ENCODE data around the gene PGM1. TPM values are rescaled to one million over a fixed set of nuclear protein-coding genes. Genes with fewer than 3 reads are reported as not detected.

PGM1 gene
- total and polyA plus RNA-seq, 2 of the 4 experiments (the other 2 are of a cell fraction): 42.6 to 94.5 TPM

GRCh38 chr1:63569068-63569467 is 24.1 kb upstream of the PGM1 start:
- Histone ChIP-seq H3K9me1 (ENCODE audit: insufficient read depth, low read length) (no peaks in the 10 kb centered on the region), H3K4me1 (ENCODE audit: control insufficient read depth, insufficient read depth, low read length) (no peaks in the 10 kb centered on the region), H3K56ac (ENCODE audit: extremely low read depth, insufficient read depth, low read length) (no peak overlapping the region), H4K8ac (ENCODE audit: low read depth in 2 of 2, low read length in 2 of 2) (no peak overlapping the region), H3K9me3 (ENCODE audit: control insufficient read depth, insufficient read depth, low read length) (no peaks in the 10 kb centered on the region), H3K27me3 (ENCODE audit: control insufficient read depth, insufficient read depth, low read length) (no peaks in the 10 kb centered on the region), H3K18ac (ENCODE audit: low read depth, low read length) (no peak overlapping the region), H3K36me3 (ENCODE audit: control insufficient read depth, insufficient read depth, low read length) (no peaks in the 10 kb centered on the region), H2BK120ac (ENCODE audit: low read depth, low read length) (no peak overlapping the region), H3K27ac (ENCODE audit: insufficient read depth, low read length) (no peak overlapping the region), H3K14ac (replicated peaks; ENCODE audit: low read depth, low read length) (no peak overlapping the region), H3K4me2 (ENCODE audit: low read depth, low read length) (no peak overlapping the region), H3K4ac (ENCODE audit: low read depth, low read length) (no peak overlapping the region), H2BK5ac (ENCODE audit: low read depth, low read length, poor library complexity, severe bottlenecking) (no peak overlapping the region), H3K79me1 (ENCODE audit: low read depth in 1 of 2, low read length in 2 of 2) (no peaks in the 10 kb centered on the region), H2BK15ac (ENCODE audit: low read depth, low read length) (no peak overlapping the region), H3K23ac (ENCODE audit: low read depth, low read length) (no peak overlapping the region), H4K91ac (ENCODE audit: insufficient read depth, low read depth, low read length) (no peak overlapping the region), H3K9ac (ENCODE audit: low read depth, low read length) (no peak overlapping the region), H4K20me1 (ENCODE audit: insufficient read depth, low read length) (no peaks in the 10 kb centered on the region), H4K5ac (ENCODE audit: low read depth, low read length) (no peak overlapping the region), H2BK20ac (ENCODE audit: low read depth, low read length) (no peak overlapping the region), H2AFZ (replicated peaks; ENCODE audit: low read length, poor library complexity) (no peak overlapping the region), H2AK5ac (ENCODE audit: low read depth, low read length) (no peak overlapping the region), H3K4me3 (ENCODE audit: insufficient read depth, low read depth, low read length) (no peak overlapping the region), H2AK9ac (replicated peaks; ENCODE audit: low read depth, low read length, poor library complexity) (no peak overlapping the region)
- POLR2A ChIA-PET (ENCODE audit: unreplicated experiment): no interaction called here
- DNase-seq: no peak
- CTCF ChIA-PET: no interaction called here
- dilution Hi-C loops (cut with HindIII; ENCODE audit: low sequenced_read_pairs, unreplicated experiment) (no loop called here), in situ Hi-C loops (cut with MboI; ENCODE audit: low sequenced_read_pairs) (no loop called here), intact Hi-C loops (cut with micrococcal nuclease) (no loop called here)
- BruUV-seq (replicated peaks): no TSS peak
- no peak for TF ChIP-seq USF2 (IDR thresholded peaks at IDR 0.05; ENCODE audit: low read depth, low read length)
- TF ChIP-seq CEBPB (IDR thresholded peaks at IDR 0.05; ENCODE audit: low read depth, low read length): no peak
- TF ChIP-seq MXI1 (IDR thresholded peaks at IDR 0.05; ENCODE audit: borderline replicate concordance, low read depth, low read length): no peak
- TF ChIP-seq CTCF (conservative IDR thresholded peaks at IDR 0.05; ENCODE audit: low read depth, low read length): no peak
- TF ChIP-seq ELK1 (IDR thresholded peaks at IDR 0.05; ENCODE audit: borderline replicate concordance, low read depth, low read length): no peak
- no peak for TF ChIP-seq CHD1 (IDR thresholded peaks at IDR 0.05; ENCODE audit: low read depth, low read length)
- TF ChIP-seq RCOR1 (IDR thresholded peaks at IDR 0.05; ENCODE audit: insufficient replicate concordance, low read length): no peak
- no peak for TF ChIP-seq SMC3 (IDR thresholded peaks at IDR 0.05; ENCODE audit: low read depth, low read length)
- TF ChIP-seq MAZ (IDR thresholded peaks at IDR 0.05; ENCODE audit: borderline replicate concordance, low read depth, low read length): no peak
- no peak for TF ChIP-seq MAFK (IDR thresholded peaks at IDR 0.05; ENCODE audit: low read depth, low read length)
- no peak for TF ChIP-seq NFE2L2 (IDR thresholded peaks at IDR 0.05; ENCODE audit: low read depth, low read length)
- no peak for TF ChIP-seq RAD21 (IDR thresholded peaks at IDR 0.05; ENCODE audit: low read length)
- no peak for TF ChIP-seq BHLHE40 (IDR thresholded peaks at IDR 0.05; ENCODE audit: low read depth, low read length)
- no CpG with 5 or more reads among the region's 4 CpGs for WGBS, 2 experiments (ENCODE audit: extremely low coverage in 2 of 2, insufficient read length in 1 of 2)
- ATAC-seq (ENCODE audit: low read depth): no peak

Data from IMR-90 (cell line).